Frontal cortex (tissue), 4 donors: ENCODE measurements around the gene SNRPB2. TPM values are rescaled to one million over a fixed set of nuclear protein-coding genes. Genes with fewer than 3 reads are reported as not detected.

Source experiments
- DNase-seq, 2 donors: peaks; one replicate each; pipeline ENCODE4 v3.0.0; 2012; ENCODE audit warnings: low spot score in 2 of 2
- FAIRE-seq: peaks from 2 replicates; lab custom pipeline; 2012; peaks lifted over from hg19 to GRCh38; lab: Jason Lieb, UNC
- total RNA-seq: library from RNA; depleted of rRNA; stranded (reverse); fragments of >200 nt; gene quantifications from one replicate; pipeline ENCODE4 v1.2.3, GENCODE V29; 2014
- donor health status: control.
- donor health status: control.
- donor health status: control.

The SNRPB2 gene
- total RNA-seq, 1 donor from 2014 or later, result 71.7 TPM

DNA sequence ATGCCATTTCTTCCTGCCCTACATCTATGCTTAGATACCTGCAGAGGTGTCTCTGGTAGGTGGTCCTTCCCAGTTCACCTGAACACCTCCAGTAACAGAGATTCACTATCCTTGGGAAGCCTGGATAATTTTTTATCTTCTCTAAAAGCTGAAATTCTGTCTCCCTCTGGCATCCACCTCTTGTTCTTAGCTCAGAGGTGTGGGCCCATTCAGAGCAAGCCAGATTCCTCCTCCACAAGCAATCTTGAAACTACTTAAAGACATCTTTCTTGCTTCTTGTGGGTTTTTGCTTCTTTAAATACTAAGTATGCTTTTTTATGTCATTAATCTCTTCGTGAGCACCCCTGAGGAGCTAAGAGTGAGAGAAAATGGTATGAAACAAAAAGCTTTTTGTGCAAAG, 10.4 kb upstream of the SNRPB2 start:
- FAIRE-seq (no peak), DNase-seq (no peak)

DNA sequence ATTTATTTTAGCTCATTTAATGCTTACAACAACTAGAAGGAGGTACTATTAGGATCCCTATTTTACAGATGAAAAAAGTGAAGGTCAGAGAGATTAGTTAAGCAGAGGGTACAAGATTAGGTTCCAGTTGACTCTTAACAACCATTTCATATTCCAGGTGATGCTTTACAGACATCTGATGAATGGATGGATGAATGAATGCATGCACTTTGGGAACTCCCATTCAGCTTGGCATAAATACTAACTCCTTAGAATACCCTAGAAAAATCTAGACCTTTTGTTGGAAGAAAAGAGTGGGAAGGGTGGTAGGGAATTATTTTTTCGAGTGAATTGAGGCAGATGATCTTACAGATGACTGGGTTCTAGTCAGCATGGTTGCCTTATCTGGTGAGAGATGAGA, 746 bp upstream of the SNRPB2 start:
- FAIRE-seq (no peak), DNase-seq (no peak)

DNA sequence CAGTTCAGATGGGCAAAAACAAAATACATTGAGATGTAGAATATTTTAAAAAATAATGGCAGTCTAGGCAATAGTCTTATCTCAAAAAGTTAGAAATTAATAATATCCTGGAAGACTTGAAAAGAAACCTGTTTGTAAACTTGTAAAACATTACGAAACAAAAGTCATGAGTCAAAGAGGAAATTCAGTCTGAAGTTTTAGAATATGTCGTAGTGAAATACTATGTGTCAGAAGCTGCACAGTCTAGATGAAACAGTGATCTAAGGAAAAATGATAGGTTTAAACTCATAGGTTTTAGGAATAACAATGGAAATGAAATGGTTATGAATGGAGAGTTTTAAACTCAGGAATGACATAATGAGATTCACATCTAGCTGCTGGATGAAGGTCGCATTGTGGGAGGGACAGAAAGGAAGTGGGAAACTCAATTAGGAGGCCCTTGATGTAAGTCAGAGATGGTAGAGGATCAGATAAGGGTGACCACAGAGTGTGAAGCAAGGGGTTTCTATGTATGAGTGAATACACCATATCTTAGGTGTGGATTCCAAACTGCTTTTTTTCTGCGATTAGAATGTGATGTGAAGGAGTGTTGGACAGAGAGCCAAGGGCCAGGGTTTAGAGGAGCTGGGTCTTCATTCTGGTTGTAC, 2.8 kb downstream of the SNRPB2 start:
- DNase-seq (no peak), FAIRE-seq (no peak)

DNA sequence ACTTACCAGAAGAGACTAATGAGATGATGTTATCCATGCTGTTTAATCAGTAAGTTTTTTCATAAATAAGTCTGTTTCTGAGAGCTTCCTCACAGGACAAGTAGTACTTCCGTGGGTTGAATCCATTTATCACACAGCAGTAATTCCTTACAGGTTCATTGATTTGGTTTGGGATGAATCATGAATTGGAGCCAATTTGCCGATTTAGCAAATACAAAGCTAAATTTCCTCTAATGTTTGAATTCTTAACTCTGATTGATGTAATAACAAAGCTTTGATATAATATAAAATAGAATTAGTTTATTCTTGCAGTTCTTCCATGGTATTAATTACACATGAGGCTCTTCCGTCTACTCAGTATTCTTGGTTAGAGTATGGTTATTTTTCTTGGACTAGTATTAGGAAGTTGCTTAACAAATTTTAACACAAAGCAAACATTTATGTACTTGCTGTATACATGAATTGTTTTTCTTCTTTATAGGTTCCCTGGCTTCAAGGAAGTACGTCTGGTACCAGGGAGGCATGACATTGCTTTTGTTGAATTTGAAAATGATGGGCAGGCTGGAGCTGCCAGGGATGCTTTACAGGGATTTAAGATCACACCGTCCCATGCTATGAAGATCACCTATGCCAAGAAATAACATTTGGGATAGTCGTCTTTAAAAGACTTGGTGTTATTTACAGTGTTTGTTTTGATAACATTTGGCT, 10.7 kb downstream of the SNRPB2 start:
- DNase-seq (no peak), FAIRE-seq (no peak)

DNA sequence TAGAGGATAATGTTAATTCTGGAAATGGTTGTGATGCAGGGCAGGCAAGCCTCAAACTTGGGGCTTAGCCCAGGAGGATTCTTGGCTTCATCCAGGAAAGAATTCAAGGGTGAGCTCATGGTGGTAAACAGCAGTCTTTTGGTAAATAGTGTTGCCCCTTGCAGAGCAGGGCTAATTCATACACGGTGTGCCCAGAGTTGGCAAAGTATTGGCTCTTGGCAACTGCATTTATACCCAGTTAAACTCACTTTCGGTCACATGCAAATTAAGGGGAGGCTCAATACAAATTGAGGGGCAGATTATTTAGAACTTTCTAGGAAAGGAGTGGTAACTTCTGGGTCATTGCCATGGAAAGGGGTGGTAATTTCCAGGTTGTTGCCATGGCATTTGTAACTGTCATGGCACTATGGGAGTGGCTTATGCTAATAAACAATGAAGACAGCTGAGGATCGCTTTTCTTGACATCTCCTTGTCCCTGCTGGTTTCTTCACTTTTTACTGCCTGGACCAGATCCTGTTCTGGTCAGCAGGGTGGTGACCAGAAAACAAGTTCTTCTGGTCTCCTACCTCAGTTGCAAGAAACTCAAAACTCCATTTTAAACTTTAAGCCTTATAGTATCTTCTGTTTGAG, 14.5 kb downstream of the SNRPB2 start:
- no peak for FAIRE-seq
- no peak for DNase-seq

DNA sequence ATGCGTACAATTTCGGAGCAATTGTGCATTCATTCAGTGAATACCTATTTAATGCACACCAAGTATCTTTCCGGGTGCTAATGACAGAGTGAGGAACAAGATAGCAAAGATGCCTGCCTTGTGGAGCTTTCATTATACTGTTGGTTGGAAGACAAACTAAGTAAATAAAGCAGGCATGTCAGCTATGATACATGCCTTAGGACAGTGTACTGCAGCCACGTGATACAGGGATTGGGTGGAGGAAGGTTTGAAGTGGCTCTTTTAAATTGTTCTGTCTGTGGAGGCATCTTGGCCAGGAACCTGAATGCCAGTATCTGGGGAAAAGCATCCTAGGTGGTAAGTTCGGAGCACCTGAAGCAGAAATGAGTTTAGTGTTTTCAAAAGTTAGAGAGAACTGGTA, 15.4 kb downstream of the SNRPB2 start:
- DNase-seq (no peak), FAIRE-seq (no peak)

DNA sequence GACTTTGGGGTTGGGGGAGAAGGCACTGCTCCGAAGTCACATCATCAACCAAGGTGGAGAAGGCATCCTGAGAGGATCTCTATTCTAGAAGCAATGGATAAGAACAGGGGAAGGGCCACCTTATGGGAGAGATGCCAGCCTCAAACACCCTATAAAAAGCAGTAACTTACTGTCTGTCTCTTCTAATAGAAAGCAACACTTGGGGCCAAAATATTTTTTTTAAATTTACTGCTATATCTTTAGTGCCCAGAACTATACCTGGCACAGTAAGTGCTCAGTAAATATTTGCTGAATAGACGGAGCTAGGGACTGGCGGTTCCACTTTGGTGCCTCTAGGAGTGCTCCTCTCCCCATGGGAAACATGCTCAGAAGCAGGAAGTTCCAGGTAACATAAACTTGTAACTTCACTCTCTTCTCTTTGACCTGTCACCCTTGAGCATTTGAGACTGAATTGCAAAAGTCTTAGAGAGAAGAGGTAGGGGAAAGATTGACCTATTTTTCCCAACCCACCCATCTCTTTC, 17.5 kb downstream of the SNRPB2 start:
- FAIRE-seq (no peak), DNase-seq (no peak)

DNA sequence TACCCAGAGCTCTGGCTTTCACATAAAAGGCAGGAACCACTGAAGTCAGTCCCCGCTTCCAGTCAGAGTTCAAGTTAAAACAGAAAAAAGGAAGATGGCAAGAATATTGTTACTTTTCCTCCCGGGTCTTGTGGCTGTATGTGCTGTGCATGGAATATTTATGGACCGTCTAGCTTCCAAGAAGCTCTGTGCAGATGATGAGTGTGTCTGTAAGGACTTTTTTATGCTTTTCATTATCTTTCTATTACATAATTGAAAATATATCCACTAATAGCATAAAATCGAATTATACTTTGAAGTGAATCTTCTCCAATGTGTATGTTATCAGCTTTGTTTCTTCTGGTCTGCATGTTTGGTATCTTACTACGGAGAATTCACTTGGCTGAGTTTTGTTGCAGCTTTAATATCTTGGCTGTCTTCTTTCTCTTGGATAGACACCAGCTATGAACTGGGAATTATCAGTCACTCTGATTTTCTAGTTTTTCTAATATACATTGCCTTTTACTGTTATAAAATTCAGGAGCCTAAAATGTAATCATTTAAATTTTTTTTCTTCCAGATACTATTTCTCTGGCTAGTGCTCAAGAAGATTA, 18.6 kb downstream of the SNRPB2 start, which contains the start of gene OTOR:
Gene OTOR (plus strand): TSS at position 51 of the 593 bp plus-strand sequence. CDS start 44 bp downstream, at position 95.
- no peak for FAIRE-seq
- DNase-seq, result no peak

DNA sequence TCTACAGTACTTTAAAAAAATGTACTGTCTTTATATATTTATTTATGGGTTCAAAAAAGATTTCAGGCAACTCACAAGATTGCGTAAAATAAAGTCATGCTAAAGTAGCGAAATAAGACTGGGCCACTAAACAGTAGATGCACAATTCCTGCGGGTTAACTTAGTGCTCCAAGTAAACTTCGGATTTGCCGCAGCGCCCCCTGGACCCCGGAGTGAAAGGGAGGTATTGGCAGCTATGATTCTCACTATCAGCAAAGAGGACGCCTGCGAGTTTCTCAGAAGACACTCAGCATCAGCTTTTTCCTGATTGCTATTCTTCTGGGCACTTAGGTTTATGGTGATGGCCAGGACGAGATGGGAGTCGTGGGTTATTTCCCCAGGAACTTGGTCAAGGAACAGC, 19.7 kb downstream of the SNRPB2 start:
- FAIRE-seq (no peak), DNase-seq (no peak)

DNA sequence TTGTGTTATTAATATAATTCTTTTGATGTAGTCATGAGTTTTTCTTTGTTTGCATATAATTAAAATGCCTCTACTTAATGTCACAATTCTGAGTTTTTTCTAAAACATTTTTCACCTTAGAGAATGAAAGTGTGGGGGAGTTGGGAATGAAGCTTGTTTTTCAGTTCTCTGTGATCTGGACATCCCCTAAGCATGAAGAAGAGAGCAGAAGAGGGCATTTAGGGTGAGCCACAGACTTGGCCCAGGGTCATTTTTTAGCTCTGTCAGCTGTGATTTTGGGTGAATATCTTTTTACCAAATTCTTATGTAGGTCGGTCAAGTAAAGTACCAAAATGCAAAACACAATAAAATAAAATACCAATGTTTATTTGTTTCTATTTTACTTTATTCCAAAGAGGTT, 22.3 kb downstream of the SNRPB2 start:
- FAIRE-seq (no peak), DNase-seq (no peak)

DNA sequence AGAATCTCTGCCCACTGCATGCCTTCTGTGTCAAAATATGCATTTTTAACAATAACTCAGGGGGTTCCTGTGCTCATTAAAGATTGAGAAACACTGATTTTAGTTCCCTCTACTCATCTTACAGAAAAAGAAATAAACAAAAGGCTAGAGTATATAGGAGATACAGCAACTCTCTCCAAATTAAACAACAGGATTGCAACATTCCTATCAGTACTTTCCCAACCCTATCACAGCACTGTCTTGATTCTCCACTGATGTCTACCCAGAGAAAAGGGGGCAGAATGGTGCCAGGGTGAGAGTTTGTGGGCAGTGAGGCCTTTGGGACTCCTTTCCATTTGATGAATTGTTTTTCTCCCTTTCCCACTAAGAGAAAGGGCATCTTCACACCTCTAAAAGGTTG, 23.1 kb downstream of the SNRPB2 start:
- no peak for FAIRE-seq

DNA sequence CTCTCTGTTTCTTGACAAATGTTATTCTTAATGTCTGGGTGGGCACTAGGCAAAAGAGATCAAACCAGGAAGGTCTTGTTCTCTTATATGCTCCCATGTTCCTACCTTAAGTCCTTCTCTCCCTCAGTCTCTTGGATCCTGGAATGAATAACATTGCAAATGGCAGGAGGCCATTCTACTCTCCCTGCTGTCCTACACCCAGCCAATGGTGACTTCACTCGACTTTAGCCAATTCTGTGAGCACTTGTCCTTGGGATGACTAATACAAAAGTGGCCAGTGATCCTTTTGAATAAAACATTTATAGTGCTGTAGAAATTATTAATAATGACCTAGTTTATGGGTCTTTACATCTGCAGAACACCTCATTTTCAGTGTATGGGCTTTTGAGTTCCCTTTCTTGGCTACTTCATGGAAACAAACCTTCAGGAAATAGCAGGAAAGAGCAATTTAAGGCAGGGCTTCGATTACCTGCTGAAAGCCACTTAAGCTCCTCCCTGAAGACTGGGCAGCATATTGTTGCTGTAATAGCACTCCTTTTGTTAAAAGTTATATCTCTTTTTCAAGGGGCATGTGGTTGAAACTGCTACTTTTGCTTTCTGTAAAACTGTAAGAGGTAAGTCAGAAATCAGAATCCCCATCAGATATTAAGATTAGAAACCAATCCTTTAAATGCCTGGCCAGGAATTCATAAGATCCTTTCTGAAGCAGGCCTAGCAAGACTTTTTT, 28.8 kb downstream of the SNRPB2 start:
- DNase-seq, result no peak
- no peak for FAIRE-seq

More for the DNA sequence above, 23.1 kb downstream of the SNRPB2 start:
- DNase-seq, result no peak

DNA sequence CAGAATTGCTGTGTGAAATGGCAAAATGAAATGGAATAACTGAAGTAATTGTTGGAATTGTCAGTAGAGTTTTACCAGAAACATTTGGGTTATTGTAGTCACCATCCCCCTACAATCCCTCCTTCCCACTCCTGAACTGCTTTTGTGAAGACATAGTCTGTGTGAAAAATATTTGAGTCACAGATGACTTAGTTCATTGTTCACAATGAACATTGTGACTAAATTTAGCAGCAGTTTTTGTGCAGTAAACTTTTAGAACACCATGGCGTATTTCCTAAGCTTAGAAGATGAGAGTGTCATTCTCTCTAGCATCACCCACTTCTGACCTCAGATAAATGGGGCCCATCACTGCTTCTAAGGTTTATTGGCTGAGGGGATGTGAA, 29.3 kb downstream of the SNRPB2 start:
- no peak for DNase-seq
- no peak for FAIRE-seq

DNA sequence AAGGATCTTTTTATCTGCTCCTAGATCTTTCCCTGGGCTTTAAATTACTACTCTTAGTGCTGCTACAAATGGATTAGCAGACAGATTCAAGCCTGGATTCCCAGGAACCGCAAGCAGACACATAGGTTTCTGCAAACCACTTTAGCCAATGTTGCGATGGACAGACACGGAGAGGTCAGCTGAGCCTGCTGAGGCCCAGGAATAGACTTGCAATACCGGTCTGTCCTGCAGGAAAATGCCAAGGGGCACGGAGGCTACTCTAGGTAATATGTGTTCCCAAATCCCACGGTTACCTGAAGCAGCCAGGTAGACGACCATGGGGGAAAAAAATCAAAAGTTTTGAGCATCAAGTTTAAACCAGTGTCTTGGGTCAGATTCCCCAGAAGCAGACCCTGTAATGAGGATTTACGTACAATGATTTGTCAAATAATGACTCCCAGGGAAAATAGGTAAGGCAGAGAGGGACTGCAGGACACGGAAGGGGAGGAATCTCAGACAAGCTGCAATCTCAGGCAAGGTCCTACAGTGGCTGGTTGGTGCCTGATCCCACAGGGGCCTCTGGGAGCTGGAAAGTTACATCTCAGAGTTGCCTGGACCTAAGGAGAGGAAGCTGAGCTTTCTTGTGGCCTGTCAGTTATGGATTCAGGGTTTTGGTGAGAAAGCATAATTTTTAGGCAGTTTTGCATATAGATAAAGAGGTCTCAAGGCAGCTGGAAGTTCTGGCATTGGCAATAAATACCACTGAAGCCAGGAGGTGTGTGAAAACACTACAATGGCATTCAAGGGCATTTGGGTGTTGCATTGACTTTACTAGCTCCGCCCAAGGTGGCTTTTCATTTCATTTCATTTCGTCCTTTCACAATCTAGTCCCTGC, 30.8 kb downstream of the SNRPB2 start:
- no peak for DNase-seq
- no peak for FAIRE-seq

DNA sequence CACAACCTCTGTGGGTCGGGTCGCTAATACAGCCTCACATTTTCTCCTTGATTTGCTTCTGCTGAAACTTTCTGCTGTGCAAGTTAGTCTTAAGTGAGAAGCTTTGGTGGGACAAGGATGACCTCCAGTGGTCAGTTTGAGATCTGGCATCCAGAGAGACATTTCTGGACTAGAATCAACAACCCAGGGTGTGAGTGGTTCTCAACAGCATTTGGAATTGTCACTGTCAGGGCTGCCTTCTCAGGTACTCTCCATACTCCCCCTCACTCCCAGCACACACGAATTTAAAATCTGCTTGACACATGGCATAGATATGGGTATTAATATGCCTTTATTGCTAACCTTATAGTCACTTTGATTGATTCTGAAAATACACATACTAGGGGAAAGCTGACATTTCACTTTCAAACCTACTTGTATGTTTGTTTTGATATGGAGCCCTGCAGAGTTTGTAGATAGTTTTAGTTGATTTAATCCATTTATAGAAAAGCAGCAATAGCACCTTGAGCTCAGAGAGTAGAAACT, 31.5 kb downstream of the SNRPB2 start:
- no peak for FAIRE-seq
- DNase-seq, result peak; percentile 25 to 56

DNA sequence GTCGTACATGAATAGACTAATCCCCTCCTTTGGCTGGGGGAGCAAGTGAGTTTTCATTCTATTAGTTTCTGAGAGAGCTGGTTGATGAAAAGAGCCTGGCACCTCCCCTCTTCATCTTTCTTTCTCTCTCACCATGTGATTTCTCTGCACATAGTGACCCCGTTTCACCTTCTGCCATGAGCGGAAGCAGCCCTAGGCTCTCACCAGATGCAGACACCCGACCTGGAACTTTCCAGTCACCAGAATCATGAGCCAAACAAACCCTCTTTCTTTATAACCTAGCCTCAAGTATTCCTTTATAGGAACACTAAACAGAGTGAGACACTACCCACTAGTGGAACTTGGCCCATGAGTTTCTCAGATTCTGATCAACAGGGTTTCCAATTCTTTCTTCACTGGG, 34.7 kb downstream of the SNRPB2 start:
- no peak for DNase-seq
- FAIRE-seq, result no peak

DNA sequence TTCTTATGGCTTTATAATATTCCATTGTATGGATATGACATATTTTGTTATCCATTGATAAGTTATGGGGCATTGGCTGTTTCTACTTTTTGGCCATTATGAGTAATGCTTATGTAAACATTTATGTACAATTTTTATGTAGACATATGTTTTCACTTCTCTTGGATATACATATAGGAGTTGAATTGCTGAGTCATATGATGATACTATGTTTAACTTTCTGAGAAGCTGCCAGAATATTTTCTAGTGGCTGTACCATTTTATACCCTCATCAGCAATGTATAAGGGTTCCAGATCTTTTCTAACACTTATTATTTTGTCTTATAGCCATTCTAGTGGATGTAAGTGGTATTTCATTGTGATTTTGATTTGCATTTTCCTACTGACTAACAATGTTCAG, 41.4 kb downstream of the SNRPB2 start:
- DNase-seq (no peak), FAIRE-seq (no peak)

DNA sequence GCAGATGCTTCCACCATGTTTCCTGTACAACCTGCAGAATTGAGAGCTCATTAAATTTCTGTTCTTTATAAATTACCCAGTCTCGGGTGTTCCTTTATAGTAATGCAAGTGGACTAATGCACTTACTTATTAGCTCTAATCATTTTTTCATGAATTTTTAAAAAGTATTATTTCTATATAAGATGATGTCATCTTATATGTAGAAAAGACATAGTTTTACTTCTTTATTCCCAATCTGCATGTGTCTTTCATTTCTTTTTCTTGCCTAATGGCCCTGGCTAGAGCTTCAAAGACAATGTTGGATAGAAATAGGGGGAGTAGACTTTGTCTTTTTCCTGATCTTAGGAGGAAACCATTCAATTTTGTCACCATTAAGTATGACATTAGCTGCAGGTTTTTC, 46.1 kb downstream of the SNRPB2 start:
- DNase-seq (no peak), FAIRE-seq (no peak)

DNA sequence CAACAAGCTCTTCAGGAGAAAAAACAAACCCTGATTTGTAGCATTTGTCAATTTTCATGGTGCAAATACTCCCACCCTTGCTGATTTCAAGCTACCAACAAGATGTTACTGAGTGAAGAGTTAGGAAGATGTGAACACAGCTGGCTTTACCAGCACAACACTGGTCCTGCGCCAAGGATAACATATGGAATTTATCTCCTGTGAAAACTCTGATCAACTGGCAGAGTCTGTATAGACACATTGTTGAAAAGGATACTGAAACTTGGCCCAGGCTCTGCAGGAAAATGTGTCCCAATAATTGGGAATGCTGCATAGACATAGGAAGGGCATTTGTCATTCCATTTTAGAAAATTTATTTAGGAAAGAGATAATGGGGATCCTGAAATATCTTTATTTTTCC, 47.3 kb downstream of the SNRPB2 start:
- no peak for DNase-seq
- FAIRE-seq, result no peak
